Erythroblast (primary cell): ENCODE results near the gene LARP4.
"Not testable (repeated sequence)": the region's sequence is repeated elsewhere in the genome, so short reads cannot be mapped to it uniquely, and the experiment has no call there.

Source experiments
- DNase-seq, 2 experiments: peaks; one replicate each; lab custom pipeline; 2025; lab: John Stamatoyannopoulos, UW
- GATA1 ChIP-seq: IDR thresholded peaks from 2 replicates; pipeline ENCODE4 v1.6.1; 2011; ENCODE audit warnings: low read depth, mild to moderate bottlenecking, control low read depth, low read length, moderate library complexity
- POLR2A ChIP-seq: IDR thresholded peaks from 2 replicates; pipeline ENCODE4 v1.6.1; 2011; ENCODE audit warnings: mild to moderate bottlenecking, low read length

Gene LARP4

DNA sequence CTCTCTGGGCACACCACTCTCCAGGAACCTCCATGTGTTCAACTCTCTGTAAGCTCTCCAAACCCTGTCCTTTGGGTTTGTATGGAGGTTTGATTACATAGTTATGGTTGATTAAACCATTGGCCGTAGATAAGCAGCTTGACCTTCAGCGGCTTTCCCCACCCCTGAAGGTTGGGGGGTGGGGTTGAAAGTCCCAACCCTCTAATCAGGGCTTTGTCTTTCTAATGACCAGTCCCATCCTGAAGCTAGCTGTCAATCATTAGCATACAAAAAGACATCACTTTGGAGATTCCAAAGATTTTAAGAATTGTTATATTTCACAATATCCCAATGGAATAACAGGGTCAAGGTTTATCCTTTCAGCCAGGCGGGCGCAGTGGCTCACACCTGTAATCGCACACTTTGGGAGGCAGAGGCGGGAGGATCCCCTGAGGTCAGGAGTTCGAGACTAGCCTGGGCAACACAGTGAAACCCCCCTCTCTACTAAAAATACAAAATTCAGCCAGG is 12.7 kb upstream of the LARP4 start:
- no peak for TF ChIP-seq POLR2A
- DNase-seq: peak in 1 of 2 experiments; percentile 10

DNA sequence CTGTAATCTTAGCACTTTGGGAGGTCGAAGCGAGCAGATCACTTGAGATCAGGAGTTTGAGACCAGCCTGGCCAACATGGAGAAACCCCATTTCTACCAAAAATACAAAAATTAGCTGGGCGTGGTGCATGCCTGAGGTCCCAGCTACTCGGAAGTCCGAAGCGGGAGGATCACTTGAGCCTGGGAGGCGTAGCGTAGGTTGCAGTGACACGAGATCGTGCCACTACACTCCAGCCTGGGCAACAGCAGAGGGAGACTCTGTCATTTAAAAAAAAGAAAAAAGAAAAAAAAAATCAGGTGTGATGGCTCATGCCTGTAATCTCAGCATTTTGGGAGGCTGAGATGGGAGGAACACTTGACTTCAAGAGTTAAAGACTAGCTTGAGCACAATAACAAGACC is 11.9 kb upstream of the LARP4 start:
- not testable (repeated sequence) for DNase-seq

DNA sequence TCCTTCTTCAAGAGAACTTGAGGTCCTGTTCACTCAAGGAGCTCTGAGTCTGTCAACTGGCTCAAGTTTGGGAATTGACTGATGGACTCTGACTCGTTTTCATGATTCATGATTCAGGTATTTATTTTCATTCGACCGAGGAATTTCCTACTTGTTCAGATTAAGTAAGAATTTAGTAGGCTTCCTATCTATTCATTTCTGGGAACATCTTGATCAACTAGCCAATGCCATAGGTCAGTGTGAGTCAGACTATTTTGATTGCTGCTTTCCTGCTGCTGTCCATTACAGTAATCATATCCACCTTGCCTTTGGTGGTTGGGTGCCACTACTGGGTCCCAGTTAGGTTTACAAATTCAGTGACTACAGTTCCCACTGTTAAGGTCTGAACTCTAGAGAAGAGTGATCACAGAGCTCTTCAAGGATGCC is 10.4 kb upstream of the LARP4 start:
- TF ChIP-seq POLR2A (no peak), GATA1 (no peak)
- DNase-seq: no peak

DNA sequence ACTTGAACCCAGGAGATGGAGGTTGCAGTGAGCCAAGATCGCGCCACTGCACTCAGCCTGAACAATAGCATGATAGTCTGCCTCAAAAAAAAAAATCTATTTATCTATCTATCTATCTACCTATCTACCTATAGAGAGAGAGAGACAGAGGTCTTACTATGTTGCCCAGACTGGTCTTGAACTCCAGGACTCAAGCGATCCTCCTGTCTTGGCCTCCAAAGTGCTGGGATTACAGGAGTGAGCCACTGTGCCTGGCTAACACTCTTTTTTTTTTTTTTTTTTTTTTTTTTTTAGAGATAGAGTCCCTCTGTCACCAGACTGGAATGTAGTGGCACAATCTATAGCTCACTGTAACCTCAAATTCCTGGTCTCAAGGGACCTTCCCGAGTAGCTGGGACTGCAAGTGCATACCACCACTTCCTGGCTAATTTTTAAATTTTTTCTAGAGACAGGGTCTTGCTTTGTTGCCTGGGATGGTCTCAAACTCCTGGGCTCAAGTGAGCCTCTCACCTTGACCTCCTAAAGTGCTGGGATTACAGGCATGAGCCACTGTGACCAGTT is 6.1 kb upstream of the LARP4 start:
- no peak for DNase-seq
- TF ChIP-seq GATA1 (no peak), POLR2A (no peak)

DNA sequence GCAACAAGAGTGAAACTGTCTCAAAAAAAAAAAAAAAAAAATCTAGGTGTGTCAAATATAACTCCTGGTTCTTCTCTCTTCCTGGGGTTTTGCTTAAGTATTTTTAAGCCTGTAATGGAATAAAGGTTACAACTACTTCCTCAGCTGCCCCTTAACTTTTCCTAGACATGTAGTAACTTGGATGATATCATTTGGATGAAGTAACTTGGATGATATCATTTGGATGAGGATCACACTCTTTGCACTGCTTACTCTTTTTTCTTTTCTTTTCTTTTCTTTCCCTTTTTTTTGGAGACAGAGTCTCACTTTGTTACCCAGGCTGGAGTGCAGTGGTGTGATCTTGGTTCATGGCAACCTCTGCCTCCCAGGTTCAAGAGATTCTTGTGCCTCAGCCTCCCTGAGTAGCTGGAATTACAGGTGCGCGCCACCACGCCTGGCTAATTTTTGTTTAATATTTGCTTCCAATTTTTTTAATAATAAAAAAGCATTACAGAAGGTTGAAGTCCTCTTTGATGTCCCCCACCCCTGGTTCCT is 3.5 kb upstream of the LARP4 start:
- no peak for DNase-seq
- TF ChIP-seq GATA1 (no peak), POLR2A (no peak)

DNA sequence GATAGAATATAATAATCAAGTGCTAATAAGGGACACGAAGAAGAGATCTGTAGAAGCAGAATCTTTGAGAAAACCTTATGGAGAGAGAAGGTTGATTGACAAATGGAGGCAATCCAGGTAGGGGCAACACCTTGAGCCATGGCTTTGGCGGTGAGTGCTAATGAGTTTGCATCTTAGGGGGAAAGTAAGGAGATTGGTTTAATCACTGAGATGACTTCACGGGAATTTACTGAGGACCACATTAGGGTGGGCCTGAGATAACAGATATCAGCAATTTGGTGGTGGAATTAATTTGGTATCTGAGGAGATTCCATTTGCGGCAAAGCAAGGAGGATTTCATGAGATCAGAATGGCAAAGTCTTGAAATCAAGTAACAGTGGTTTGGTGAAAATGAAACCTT is 1.8 kb upstream of the LARP4 start:
- DNase-seq: no peak
- TF ChIP-seq POLR2A (no peak), GATA1 (no peak)

DNA sequence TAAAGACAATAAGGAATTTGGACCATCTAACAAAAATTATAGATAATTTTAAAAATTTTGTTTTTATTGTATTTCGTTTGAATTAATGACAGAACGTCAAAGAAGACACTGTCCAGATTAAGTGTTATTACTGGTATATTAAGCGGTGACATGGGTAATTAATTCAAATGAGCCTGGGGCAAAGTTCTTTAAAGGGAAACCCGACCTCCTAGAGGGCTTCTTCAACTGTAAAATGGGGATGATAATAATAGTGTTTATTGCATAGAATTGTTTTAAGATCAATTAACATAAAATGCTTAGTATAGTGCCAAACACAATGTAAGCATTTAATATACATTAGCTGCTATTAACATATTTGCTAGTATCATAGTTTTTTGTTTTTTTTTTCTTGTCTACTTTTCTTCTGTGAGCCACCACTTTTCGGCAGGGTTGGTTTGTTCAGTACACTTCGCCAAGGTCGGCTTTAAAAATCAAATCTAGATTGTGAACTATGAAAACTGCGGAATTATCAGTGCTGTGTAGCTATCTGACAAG is 514 bp upstream of the LARP4 start:
- DNase-seq: peak in 1 of 2 experiments; percentile 36
- no peak for TF ChIP-seq GATA1
- TF ChIP-seq POLR2A: no peak

DNA sequence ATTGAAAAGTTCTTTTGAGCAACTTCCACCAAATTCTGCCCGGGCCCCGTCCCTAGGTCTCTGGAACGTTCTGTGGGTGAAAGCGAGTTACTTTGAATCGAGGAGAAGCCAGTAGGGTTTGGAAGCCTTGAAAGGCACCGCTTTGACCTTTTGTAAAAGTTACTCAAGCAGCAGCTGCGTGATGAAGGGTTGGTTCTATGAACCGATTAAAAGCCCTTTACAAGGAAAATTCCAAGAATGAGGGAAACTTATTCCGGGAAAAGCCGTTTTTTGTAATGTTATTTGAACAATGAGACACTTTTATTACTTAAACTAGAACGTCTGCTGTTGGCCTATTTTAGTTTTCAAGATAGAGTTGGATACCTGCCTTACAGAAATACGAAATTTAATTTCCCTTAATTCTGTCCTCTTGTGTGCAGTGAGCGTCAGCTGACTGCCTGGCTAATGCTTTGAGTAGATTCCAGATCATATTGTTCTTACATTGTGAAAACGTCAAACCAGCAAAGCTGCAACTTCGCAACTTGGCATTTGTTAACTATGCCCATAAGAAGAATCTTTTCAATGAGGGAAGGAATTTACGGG is 906 bp downstream of the LARP4 start:
- TF ChIP-seq GATA1 (no peak), POLR2A (no peak)
- peak; percentile 59 to 74 for DNase-seq

DNA sequence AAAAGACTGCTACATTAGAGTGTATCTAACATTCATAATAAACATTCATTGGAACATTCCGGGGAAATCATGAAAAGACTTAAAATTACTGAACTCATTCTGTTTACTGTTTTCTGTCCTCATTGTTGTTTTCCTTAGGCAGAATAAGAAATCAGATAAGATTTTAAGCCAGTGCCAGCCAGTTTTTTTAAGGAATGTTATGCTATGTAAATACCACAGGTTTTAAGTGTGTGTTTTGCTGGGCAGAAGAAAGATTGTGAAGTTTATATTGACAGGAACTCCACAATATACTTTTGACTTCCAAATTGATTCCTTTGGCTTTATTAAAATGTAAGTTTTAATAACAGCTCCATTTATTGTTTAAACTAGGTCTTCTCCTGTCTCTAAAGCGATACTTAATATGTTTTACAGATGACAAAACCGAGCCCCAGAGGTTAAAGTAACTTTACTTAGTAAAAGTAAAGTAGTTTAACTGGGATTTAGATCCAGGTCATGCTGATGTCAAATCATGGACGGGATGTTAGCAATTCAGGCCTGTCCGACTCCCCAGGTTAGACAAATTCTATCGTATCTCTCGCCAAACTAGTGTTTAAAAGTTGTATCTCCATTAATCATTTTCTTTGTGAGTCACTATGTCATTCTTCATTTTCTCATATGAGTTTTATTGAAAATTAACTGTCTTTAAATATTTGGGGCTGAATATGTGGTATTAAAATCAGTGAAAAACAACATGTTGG is 1.7 kb downstream of the LARP4 start:
- TF ChIP-seq GATA1 (no peak), POLR2A (no peak)
- peak; percentile 15 to 40 for DNase-seq

DNA sequence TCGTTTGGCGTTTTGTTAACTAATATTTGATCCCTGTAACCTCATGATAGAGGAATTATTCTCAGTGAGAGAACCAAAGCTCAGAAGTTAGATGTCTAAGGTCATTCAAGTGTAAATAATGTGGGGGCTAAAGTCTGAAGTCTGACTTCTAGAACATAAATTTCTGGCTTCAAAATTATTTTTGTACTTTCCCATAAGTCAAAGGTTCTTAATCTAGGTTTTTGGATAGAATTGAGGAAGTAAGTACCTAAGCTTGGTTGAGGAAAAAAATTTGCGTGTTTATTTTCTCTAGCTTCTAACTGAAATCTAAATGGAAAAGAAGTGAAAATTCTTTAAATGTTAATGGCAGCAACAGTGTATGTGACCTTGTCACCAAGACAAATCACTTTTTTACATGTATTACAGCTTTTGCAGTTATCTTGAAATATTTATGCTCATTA is 2.3 kb downstream of the LARP4 start:
- no peak for TF ChIP-seq GATA1
- no peak for DNase-seq

DNA sequence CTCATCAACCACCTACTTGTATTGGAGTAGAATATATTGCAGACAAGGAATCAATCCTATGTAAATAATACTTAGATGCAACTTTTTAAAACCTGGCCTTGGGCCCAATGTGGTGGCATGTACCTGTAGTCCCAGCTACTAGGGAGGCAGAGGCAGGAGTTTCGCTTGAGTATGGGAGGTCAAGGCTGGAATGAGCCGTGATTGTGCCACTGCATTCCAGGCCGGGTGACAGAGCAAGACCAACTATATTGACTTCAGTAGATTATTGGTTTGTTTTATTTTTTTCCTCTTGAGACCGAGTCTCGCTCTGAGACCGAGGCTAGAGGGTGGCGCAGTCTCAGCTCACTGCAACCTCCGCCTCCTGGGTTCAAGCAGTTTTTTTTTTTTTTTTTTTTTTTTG is 3.6 kb downstream of the LARP4 start:
- no peak for DNase-seq
- TF ChIP-seq POLR2A (no peak), GATA1 (no peak)

DNA sequence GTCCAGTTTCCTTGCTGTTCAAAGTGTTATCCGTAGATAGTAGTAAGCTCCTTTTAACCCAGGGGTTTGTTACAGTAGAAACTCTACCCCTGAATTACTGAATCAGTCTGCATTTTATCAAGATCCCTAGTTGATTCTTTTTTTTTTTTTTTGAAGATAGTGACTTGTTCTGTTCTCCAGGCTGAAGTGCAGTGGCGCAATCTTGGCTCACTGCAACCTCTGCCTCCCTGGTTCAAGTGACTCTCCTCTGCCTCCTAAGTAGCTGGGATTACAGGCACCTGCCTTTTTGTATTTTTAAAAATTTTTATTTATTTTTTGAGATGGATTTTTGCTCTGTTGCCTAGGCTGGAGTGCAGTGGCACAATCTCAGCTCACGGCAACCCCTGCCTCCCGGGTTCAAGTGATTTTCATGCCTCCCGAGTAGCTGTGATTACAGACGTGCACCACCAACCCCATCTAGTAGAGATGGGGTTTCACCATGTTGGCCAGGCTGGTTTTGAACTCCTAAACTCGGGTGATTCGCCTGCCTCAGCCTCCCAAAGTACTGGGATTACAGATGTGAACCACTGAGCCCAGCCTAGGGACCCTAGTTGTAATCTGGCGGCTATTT is 10.5 kb downstream of the LARP4 start:
- no peak for DNase-seq
- no peak for TF ChIP-seq GATA1
- TF ChIP-seq POLR2A: no peak

DNA sequence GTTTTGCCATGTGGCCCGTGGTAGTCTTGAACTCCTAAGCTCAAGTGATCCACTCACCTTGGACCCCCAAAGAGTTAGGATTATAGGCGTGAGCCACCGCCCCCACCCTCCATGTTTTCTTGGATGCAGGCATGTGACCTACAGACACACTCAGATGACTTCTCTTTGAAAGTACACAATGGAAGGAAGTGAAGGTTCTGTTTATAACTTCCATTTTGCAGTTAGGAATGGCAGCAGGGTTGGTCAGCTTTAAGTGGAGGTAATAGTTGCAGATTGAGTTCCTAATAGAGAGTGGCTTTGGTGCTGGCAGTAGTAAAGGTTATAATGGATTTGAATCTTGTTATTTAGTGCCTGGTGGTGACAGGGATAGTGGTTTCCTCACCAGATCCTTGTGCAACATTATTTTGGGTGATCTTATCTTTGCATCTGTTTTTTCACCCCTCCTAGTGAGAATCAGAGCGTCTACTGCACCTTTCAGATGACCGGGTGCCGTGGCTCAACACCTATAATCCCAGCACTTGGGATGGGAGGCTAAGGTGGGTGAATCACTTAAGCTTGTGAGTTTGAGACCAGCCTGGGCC is 15.3 kb downstream of the LARP4 start:
- no peak for DNase-seq
- no peak for TF ChIP-seq POLR2A
- TF ChIP-seq GATA1: no peak
